GM12892 (cell line): Measurements from ENCODE around the gene PMEL.

Experiments used
- DNase-seq: peaks from one replicate; pipeline ENCODE4 v3.0.0; 2011; ENCODE audit not compliant: insufficient read length
- FAIRE-seq: peaks from 2 replicates; lab custom pipeline; 2011; peaks lifted over from hg19 to GRCh38; lab: Jason Lieb, UNC
- POLR2A ChIP-seq: IDR thresholded peaks from 2 replicates; pipeline ENCODE4 v1.6.1; 2011; ENCODE audit warnings: low read depth, low read length, control low read depth
- POLR2AphosphoS5 ChIP-seq: IDR thresholded peaks from 2 replicates; pipeline ENCODE4 v1.6.1; 2011; ENCODE audit warnings: low read depth, low read length, control low read depth
- TAF1 ChIP-seq: IDR thresholded peaks from 2 replicates; pipeline ENCODE4 v1.6.1; 2011; ENCODE audit warnings: low read depth, mild to moderate bottlenecking, control low read depth, low read length, borderline replicate concordance

The PMEL gene

GRCh38 chr12:55978393-55978792 lies 12.6 kb upstream of the PMEL start:
- no peak for TF ChIP-seq TAF1
- no peak for TF ChIP-seq POLR2A
- no peak for TF ChIP-seq POLR2AphosphoS5
- DNase-seq = no peak
- FAIRE-seq = no peak

GRCh38 chr12:55974308-55974730 lies 8.5 kb upstream of the PMEL start:
- TF ChIP-seq POLR2A = no peak; the same call in 1 of the 2 replicates
- no peak for TF ChIP-seq POLR2AphosphoS5
- no peak for TF ChIP-seq TAF1
- FAIRE-seq (peak; percentile 30), DNase-seq (peak; percentile 53)

GRCh38 chr12:55973599-55974307 lies 7.9 kb upstream of the PMEL start, which contains the start of gene RAB5B:
Gene RAB5B, plus strand, starts transcription at chr12:55974078. Its CDS starts 12,883 bp downstream, at chr12:55986961.
- FAIRE-seq = peak; percentile 99
- DNase-seq = peak; percentile 91
- TF ChIP-seq POLR2AphosphoS5 = peak; percentile 79
- peak; percentile 76; the same call in 1 of the 2 replicates for TF ChIP-seq TAF1
- peak; percentile 88 for TF ChIP-seq POLR2A

GRCh38 chr12:55972911-55973598 lies 7.2 kb upstream of the PMEL start:
- no peak; the same call in 1 of the 2 replicates for TF ChIP-seq POLR2A
- TF ChIP-seq POLR2AphosphoS5 = no peak; the same call in 1 of the 2 replicates
- TF ChIP-seq TAF1 = no peak
- FAIRE-seq (peak; percentile 30), DNase-seq (no peak)

GRCh38 chr12:55972456-55972855 lies 6.6 kb upstream of the PMEL start:
- DNase-seq = no peak
- FAIRE-seq = no peak
- TF ChIP-seq POLR2AphosphoS5 = no peak
- TF ChIP-seq TAF1 = no peak
- TF ChIP-seq POLR2A = no peak

- DNase-seq = no peak
- TF ChIP-seq TAF1 (no peak), POLR2A (no peak), POLR2AphosphoS5 (no peak)
- no peak for FAIRE-seq
Observed at GRCh38 chr12:55972042-55972441, 6.2 kb upstream of the PMEL start.

- FAIRE-seq (no peak), DNase-seq (no peak)
- no peak for TF ChIP-seq POLR2A
- no peak for TF ChIP-seq POLR2AphosphoS5
- TF ChIP-seq TAF1 = no peak
Observed at GRCh38 chr12:55970775-55971174, 4.9 kb upstream of the PMEL start.

GRCh38 chr12:55969356-55969755 lies 3.5 kb upstream of the PMEL start:
- no peak for DNase-seq
- no peak for TF ChIP-seq POLR2A
- no peak for TF ChIP-seq POLR2AphosphoS5
- no peak for TF ChIP-seq TAF1
- FAIRE-seq = no peak

- FAIRE-seq = peak; percentile 77
- peak; percentile 67 for TF ChIP-seq POLR2A
- no peak for TF ChIP-seq POLR2AphosphoS5
- no peak for TF ChIP-seq TAF1
- peak; percentile 85 for DNase-seq
Observed at GRCh38 chr12:55966408-55967281, 803 bp upstream of the PMEL start, which contains the start of gene CDK2. Gene CDK2, plus strand, starts transcription at chr12:55966830. Its CDS starts 179 bp downstream, at chr12:55967009.

GRCh38 chr12:55965240-55965639 lies 602 bp downstream of the PMEL start:
- TF ChIP-seq POLR2A (no peak), TAF1 (no peak), POLR2AphosphoS5 (no peak)
- DNase-seq (no peak), FAIRE-seq (no peak)

- FAIRE-seq (no peak), DNase-seq (no peak)
- TF ChIP-seq POLR2AphosphoS5 (no peak), POLR2A (no peak), TAF1 (no peak)
Observed at GRCh38 chr12:55963760-55964159, 2.1 kb downstream of the PMEL start.
